HepG2 (cell line): Measurements from ENCODE around the gene RTBDN. TPM values are rescaled to one million over a fixed set of nuclear protein-coding genes. Genes with fewer than 3 reads are reported as not detected.

Experiments
- ARID4A ChIP-seq: sonication (generic); formaldehyde crosslinking; IDR thresholded peaks from 2 replicates; pipeline ENCODE4 v1.5.0; 2020; ENCODE audit warnings: mild to moderate bottlenecking, missing genetic modification reagents, borderline replicate concordance
- HIC2 ChIP-seq: sonication (generic); formaldehyde crosslinking; IDR thresholded peaks from 2 replicates; pipeline ENCODE4 v1.9.0; 2022; ENCODE audit warnings: low read depth, missing genetic modification reagents
- HNRNPLL ChIP-seq: fragments of 200-400 bp; formaldehyde crosslinking; IDR thresholded peaks from 2 replicates; pipeline ENCODE4 v1.6.1; 2017; ENCODE audit warnings: mild to moderate bottlenecking, low read depth, low read length; ENCODE audit not compliant: poor library complexity, severe bottlenecking
- MAX ChIP-seq: IDR thresholded peaks from 2 replicates; pipeline ENCODE4 v1.6.1; 2012; ENCODE audit warnings: inconsistent platforms
- MAZ ChIP-seq, 2 experiments: sonication (generic) in 1 of 2; formaldehyde crosslinking in 1 of 2; IDR thresholded peaks; 2 replicates each; pipeline versions ENCODE4 v1.5.0 to v1.6.1; 2012 to 2020; ENCODE audit warnings: low read depth in 2 of 2, mild to moderate bottlenecking in 2 of 2, borderline replicate concordance in 1 of 2, improper control_type of control experiment in 1 of 2, low read length in 1 of 2, missing genetic modification reagents in 1 of 2, moderate library complexity in 1 of 2
- MTA1 ChIP-seq: sonication (generic); formaldehyde crosslinking; IDR thresholded peaks from 2 replicates; pipeline ENCODE4 v1.4.0; 2020; ENCODE audit warnings: missing genetic modification reagents, mild to moderate bottlenecking, borderline replicate concordance
- NAIF1 ChIP-seq: sonication (generic); formaldehyde crosslinking; IDR thresholded peaks from 2 replicates; pipeline ENCODE4 v1.5.0; 2020; ENCODE audit warnings: mild to moderate bottlenecking, missing genetic modification reagents, borderline replicate concordance
- PATZ1 ChIP-seq: sonication (generic); formaldehyde crosslinking; IDR thresholded peaks from 2 replicates; pipeline ENCODE4 v1.4.0; 2020; ENCODE audit warnings: missing genetic modification reagents
- STAG1 ChIP-seq: sonication (generic); formaldehyde crosslinking; IDR thresholded peaks from 2 replicates; pipeline ENCODE4 v1.4.0; 2020; ENCODE audit warnings: missing genetic modification reagents
- TGIF2 ChIP-seq: IDR thresholded peaks from 2 replicates; pipeline ENCODE4 v1.6.1; 2016; ENCODE audit warnings: control low read depth, missing compliant biosample characterization
- TOPORS ChIP-seq: sonication (generic); formaldehyde crosslinking; IDR thresholded peaks from 2 replicates; pipeline ENCODE4 v1.8.0; 2023; ENCODE audit warnings: mild to moderate bottlenecking, missing genetic modification reagents
- ZBTB33 ChIP-seq: sonication (generic); formaldehyde crosslinking; IDR thresholded peaks from 2 replicates; pipeline ENCODE4 v1.4.0; 2020; ENCODE audit warnings: missing genetic modification reagents
- ZNF883 ChIP-seq: sonication (generic); formaldehyde crosslinking; IDR thresholded peaks from 2 replicates; pipeline ENCODE4 v1.5.1; 2020; ENCODE audit warnings: mild to moderate bottlenecking, missing genetic modification reagents; ENCODE audit errors: not compliant biosample characterization
- polyA plus RNA-seq, 8 experiments: library from polyadenylated mRNA; depleted of rRNA in 3 of 8; stranded (reverse) in 7 of 8; unstranded in 1 of 8; fragments of >200 nt; fragmentation: Illumina TruSeq in 4 of 8; extraction: Trizol in 4 of 8; gene quantifications; 2 replicates each; pipeline versions ENCODE4 v1.2.1 to v1.2.3, GENCODE V29; 2011 to 2016; ENCODE audit warnings: low read depth in 4 of 8, missing spikeins in 1 of 8, mixed read lengths in 1 of 8; ENCODE audit not compliant: insufficient read depth in 1 of 8
- total RNA-seq, 5 experiments: library from RNA; depleted of rRNA; stranded (reverse); fragments of >200 nt; fragmentation: Illumina TruSeq; extraction: Trizol; gene quantifications; 2 replicates each; pipeline ENCODE4 v1.2.3, GENCODE V29; 2016; ENCODE audit warnings: low read depth in 1 of 5

RTBDN gene
- total and polyA plus RNA-seq, 2 of the 13 experiments (the other 11 are each of a cell fraction or from before 2014, with no cell fraction given): 0.27 to 0.48 TPM

- TF ChIP-seq ZBTB33 (CRISPR knock-in tag): no peak
- peak; percentile 93 for TF ChIP-seq PATZ1 (CRISPR knock-in tag)
- peak; percentile 3; the same call in 1 of the 2 replicates for TF ChIP-seq MTA1
- TF ChIP-seq STAG1 (CRISPR knock-in tag): no peak
- TF ChIP-seq ARID4A (CRISPR knock-in tag): 0 out of 2 replicates have a peak, but pooled peaks have one; percentile 16
- no peak for TF ChIP-seq TOPORS (CRISPR knock-in tag)
- TF ChIP-seq TGIF2 (CRISPR knock-in tag): no peak
- no peak for TF ChIP-seq NAIF1
- TF ChIP-seq HIC2 (CRISPR knock-in tag): no peak
- peak; percentile 69 for TF ChIP-seq MAZ (IDR thresholded peaks at IDR 0.05; ENCODE audit: borderline replicate concordance, low read depth, low read length)
- peak; percentile 70 for TF ChIP-seq MAZ (CRISPR knock-in tag; IDR thresholded peaks at IDR 0.05; ENCODE audit: low read depth)
- peak; percentile 57 for TF ChIP-seq HNRNPLL
- peak; percentile 14 for TF ChIP-seq ZNF883 (CRISPR knock-in tag)
- peak; percentile 44; the same call in 1 of the 2 replicates for TF ChIP-seq MAX
These were observed 4.0 kb upstream of the RTBDN start, which contains the start of gene MAST1 (continued) for GRCh38 chr19:12838182-12838885.
